Erythroblast (primary cell): ENCODE measurements around the gene ATOX1.
"Not testable (repeated sequence)": the region's sequence is repeated elsewhere in the genome, so short reads cannot be mapped to it uniquely, and the experiment has no call there.

ENCODE experiments used
- DNase-seq, 2 experiments: peaks; one replicate each; lab custom pipeline; 2025; lab: John Stamatoyannopoulos, UW
- GATA1 ChIP-seq: IDR thresholded peaks from 2 replicates; pipeline ENCODE4 v1.6.1; 2011; ENCODE audit warnings: low read depth, mild to moderate bottlenecking, control low read depth, low read length, moderate library complexity
- POLR2A ChIP-seq: IDR thresholded peaks from 2 replicates; pipeline ENCODE4 v1.6.1; 2011; ENCODE audit warnings: mild to moderate bottlenecking, low read length

Gene ATOX1

DNA sequence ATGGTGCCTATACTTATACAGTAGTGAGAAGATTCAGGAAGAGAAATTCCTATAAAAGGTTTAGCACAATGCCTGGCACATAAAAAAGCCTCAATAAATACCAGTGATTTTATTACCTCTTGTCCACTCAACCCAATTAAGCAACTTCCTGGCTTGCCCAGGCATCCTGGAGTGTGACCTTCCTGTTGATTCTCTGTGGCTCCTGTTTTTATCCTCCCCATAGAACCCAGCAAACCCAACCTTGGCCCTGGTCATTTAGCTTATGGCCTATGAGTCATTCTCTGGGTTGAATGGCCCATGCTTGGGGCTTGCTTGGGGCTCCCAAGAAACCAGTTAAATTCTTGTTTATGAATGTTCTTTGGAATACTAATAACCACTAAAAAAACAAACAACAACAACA, 50.3 kb downstream of the ATOX1 start:
- DNase-seq, result no peak
- TF ChIP-seq GATA1 (no peak), POLR2A (no peak)

- DNase-seq, result no peak
- TF ChIP-seq GATA1 (no peak), POLR2A (no peak)
These were observed 50.9 kb downstream of the ATOX1 start for GRCh38 chr5:151707567-151707966.

DNA sequence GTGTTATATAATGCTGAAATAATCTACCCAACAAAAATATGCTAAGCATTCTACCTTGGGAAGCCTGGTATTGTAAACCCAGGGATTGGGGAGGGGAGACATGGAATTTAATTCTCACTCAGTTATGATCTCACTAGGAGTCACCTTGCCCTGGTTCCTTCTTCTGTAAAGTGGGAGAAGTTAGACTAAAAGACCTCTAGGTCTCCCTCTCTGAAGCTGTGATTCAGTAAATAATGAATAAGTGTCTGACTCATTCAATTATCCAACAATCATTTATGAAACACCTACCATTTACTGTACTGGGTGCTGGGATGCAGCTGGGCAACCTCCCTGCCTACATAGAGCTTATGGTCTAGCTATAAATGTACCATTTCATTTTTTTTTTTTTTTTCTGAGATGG, 51.5 kb downstream of the ATOX1 start:
- DNase-seq, result no peak
- TF ChIP-seq GATA1, result no peak
- TF ChIP-seq POLR2A, result no peak

- DNase-seq, result no peak
- no peak for TF ChIP-seq GATA1
- TF ChIP-seq POLR2A, result no peak
These were observed 54.7 kb downstream of the ATOX1 start for GRCh38 chr5:151703780-151704179.

DNA sequence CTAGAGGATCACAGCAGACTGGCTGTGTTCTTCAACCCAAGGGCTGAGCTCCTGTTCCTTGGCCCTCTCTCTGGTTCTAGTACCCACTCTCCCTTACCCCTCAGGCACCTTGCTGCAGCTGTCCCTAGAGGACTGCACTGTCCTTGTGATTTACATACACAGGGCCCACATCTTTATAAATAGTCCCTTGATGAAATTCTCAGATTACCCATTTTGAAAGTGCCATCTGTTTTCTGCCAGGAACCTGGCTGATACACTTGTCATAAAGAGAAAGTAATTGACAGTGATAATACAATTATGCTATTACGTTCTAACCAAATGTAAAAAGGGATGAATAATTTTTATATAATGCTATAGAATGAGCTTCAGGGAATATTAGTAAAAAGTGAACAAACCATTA, 55.2 kb downstream of the ATOX1 start:
- no peak for DNase-seq
- TF ChIP-seq POLR2A, result no peak
- no peak for TF ChIP-seq GATA1

- DNase-seq, result no peak
- TF ChIP-seq GATA1 (no peak), POLR2A (no peak)
These were observed 57.6 kb downstream of the ATOX1 start for GRCh38 chr5:151700820-151701219.

DNA sequence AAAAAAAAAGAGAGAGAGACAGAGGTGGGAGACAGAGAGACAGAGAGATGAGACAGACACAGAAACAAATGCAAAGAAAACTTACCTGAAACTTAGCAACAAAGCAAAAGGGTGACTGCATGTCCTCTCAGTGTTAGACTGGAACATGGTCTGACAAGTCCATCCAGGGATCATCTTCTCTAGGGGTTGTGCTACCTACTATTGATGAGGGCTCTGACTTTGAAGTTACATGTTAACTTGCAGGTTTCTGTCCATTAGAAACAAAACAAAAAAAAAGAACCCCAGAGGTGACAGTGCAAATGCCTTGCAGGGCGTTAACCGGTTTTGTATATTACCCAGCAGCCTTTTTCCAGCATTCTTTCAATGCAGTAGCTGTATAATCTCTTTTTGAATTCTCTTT, 58.1 kb downstream of the ATOX1 start:
- no peak for DNase-seq
- TF ChIP-seq GATA1, result no peak
- TF ChIP-seq POLR2A, result no peak

- DNase-seq, result no peak
- no peak for TF ChIP-seq POLR2A
- TF ChIP-seq GATA1, result no peak
These were observed 59.1 kb downstream of the ATOX1 start for GRCh38 chr5:151699071-151699901.

DNA sequence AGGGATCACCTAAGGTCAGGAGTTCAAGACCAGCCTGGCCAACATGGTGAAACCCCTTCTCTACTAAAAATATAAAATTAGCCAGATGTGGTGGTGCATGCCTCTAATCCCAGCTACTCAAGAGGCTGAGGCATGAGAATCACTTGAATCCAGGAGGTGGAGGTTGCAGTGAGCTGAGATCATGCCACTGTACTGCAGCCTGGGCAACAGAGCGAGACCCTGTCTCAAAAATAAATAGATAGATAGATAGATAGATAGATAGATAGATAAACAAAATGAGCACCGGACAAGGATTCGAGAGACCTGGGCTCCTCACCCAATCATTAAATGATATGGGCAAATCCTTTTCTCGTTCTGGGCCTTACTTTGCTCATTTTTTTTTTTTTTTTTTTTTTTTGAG, 60.4 kb downstream of the ATOX1 start:
- DNase-seq, result not testable (repeated sequence)

DNA sequence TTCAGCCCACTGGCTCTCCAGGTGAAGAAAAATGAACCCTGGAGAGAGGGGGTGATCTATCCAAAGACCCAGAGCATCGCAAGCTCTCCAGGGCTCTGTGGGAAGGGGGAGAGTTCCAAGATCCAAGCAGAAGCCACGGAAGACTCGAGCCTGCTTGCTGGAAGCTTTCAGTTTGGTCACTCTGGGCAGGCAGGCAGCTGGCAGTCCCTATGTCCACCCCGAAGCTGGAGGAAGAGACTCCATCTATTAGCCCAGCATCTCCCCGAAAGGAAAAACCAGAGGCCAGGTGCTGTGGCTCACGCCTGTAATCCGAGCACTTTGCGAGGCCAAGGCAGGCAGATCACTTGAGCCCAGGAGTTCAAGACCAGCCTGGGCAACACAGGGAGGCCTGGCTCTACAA, 61.0 kb downstream of the ATOX1 start:
- no peak for TF ChIP-seq GATA1
- no peak for DNase-seq

DNA sequence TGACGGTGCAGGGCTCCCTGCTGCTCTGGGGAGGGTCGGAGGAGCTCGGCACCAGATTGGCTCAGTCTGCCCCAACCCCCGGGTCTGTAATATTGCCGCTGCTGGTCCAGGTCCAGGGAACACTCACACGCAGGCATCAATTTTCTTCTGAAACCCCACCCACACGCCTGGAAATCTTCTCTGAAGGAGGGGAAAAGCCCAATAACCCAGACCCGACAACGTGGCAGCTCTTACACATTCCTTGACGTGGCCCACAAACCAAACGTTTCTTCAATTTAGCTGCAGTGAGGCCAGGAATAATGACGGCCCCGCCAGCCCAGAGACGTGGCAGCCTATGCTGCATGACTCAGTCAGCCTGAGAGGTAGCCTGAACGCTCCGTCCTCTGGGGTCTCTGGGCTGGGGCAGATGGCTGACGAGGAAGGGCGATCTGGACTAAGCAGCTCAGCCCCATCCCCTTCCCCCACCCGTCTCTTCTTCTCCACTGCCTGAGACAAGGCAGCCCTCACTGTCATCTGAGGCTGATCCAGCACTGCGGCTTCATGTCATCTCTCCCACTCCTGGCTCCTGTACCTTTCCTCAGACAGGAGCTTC, 61.9 kb downstream of the ATOX1 start:
- no peak for TF ChIP-seq GATA1
- no peak for TF ChIP-seq POLR2A
- DNase-seq, result no peak

DNA sequence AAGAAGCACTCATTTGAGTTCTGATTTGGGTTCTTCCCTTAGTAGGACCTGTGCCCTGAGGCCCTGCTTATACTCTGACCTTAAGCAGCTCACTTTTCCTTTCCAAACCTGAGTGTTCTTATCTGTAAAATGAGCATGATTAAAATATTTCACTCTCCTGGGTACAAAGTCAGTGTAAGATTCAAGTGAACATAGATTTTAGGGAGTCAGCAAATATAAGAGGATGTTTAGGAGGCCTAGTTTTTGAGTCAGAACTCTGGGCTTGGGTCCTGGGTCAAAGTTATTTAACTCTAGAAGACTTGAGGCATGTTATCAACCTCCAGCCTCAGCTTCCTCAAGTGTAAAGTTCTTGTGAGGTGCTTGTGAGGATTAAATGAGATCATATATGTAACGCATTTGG, 63.0 kb downstream of the ATOX1 start:
- TF ChIP-seq GATA1 (no peak), POLR2A (no peak)
- no peak for DNase-seq

DNA sequence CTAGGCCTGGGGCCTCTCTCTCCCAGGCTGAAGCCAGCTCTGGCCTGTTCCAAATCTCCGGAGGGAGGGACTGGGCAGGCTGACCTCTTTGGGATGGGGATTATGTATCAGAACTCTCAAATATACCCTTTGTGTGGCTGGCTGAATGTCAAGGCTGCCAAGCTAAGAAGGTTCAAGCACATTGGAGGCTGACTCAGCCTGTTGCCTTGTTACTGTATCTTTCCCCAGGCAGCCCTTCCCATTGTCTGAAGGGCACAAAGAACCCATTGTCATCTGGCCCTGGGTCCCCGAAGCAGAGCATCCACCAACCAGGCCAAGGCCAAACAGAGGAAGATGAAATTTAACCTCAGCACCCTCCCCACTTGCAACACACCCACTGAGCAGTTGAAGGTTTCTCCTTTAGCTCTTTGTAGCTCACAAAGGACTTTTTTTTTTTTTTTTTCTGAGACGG, 64.4 kb downstream of the ATOX1 start:
- no peak for DNase-seq
- TF ChIP-seq POLR2A (no peak), GATA1 (no peak)
